CD8-positive, alpha-beta memory T cell (primary cell): ENCODE data around the gene MRC2. TPM values are rescaled to one million over a fixed set of nuclear protein-coding genes. Genes with fewer than 3 reads are reported as not detected.
"Not testable (repeated sequence)": the region's sequence is repeated elsewhere in the genome, so short reads cannot be mapped to it uniquely, and the experiment has no call there.

Source experiments
- CTCF ChIA-PET: fragments of 350-600 bp; sonication (Branson Sonifier 250); formaldehyde crosslinking; loops from one replicate; lab custom pipeline; 2021; ENCODE audit warnings: antibody characterized with exemption; lab: Charles Lee
- POLR2A ChIA-PET: fragments of 350-600 bp; sonication (Branson Sonifier 250); formaldehyde crosslinking; loops from one replicate; lab custom pipeline; 2021; ENCODE audit warnings: antibody characterized with exemption; lab: Charles Lee
- DNase-seq, 5 donors: peaks; one replicate each; pipeline versions ENCODE4 v3.0.0 to v3.0.0-alpha.2; 2020 to 2022; ENCODE audit warnings: mixed read lengths in 1 of 5
- H3K27ac ChIP-seq: one replicate; pipeline ENCODE4 v1.7.0; 2013; ENCODE audit warnings: low read depth, mild to moderate bottlenecking, low read length, moderate library complexity
- H3K27me3 ChIP-seq: 2 replicates; pipeline ENCODE4 v1.7.0; 2013; ENCODE audit warnings: low read length, mild to moderate bottlenecking; ENCODE audit not compliant: insufficient read depth, poor library complexity, severe bottlenecking
- H3K36me3 ChIP-seq: 2 replicates; pipeline ENCODE4 v1.7.0; 2013; ENCODE audit warnings: mild to moderate bottlenecking, low read length, moderate library complexity; ENCODE audit not compliant: insufficient read depth
- H3K4me1 ChIP-seq: 2 replicates; pipeline ENCODE4 v1.7.0; 2013; ENCODE audit warnings: mild to moderate bottlenecking, low read length, moderate library complexity; ENCODE audit not compliant: insufficient read depth
- H3K4me3 ChIP-seq: 2 replicates; pipeline ENCODE4 v1.7.0; 2013; ENCODE audit warnings: mild to moderate bottlenecking, low read length
- H3K9me3 ChIP-seq: 2 replicates; pipeline ENCODE4 v1.7.0; 2013; ENCODE audit warnings: mild to moderate bottlenecking, low read length
- H3K27ac Mint-ChIP-seq, 8 donors: one replicate each; pipeline ENCODE4 v1.8.0; 2020 to 2021; ENCODE audit warnings: mixed read lengths in 8 of 8, mild to moderate bottlenecking in 6 of 8, inconsistent platforms in 3 of 8, moderate library complexity in 3 of 8
- H3K27me3 Mint-ChIP-seq, 2 donors: one replicate each; pipeline ENCODE4 v1.8.0; 2020 to 2021; ENCODE audit warnings: mixed read lengths in 2 of 2, mild to moderate bottlenecking in 1 of 2, moderate library complexity in 1 of 2
- H3K36me3 Mint-ChIP-seq, 3 donors: one replicate each; pipeline ENCODE4 v1.8.0; 2020 to 2021; ENCODE audit warnings: mixed read lengths in 3 of 3, inconsistent platforms in 1 of 3, mild to moderate bottlenecking in 1 of 3
- H3K4me1 Mint-ChIP-seq, 3 donors: one replicate each; pipeline ENCODE4 v1.8.0; 2020 to 2021; ENCODE audit warnings: mixed read lengths in 3 of 3, inconsistent platforms in 1 of 3, mild to moderate bottlenecking in 1 of 3
- H3K4me3 Mint-ChIP-seq, 7 donors: one replicate each; pipeline ENCODE4 v1.8.0; 2020 to 2021; ENCODE audit warnings: mixed read lengths in 7 of 7, mild to moderate bottlenecking in 6 of 7, moderate library complexity in 4 of 7, inconsistent platforms in 2 of 7
- H3K9me3 Mint-ChIP-seq, 5 donors: one replicate each; pipeline ENCODE4 v1.8.0; 2020 to 2022; ENCODE audit warnings: mixed read lengths in 5 of 5, mild to moderate bottlenecking in 3 of 5, moderate library complexity in 2 of 5, inconsistent platforms in 1 of 5
- polyA plus RNA-seq: library from polyadenylated mRNA; unstranded; fragments of 300-500 nt; fragmentation: Illumina TruSeq; gene quantifications from one replicate; pipeline ENCODE4 v1.2.3, GENCODE V29; 2021
- total RNA-seq, 2 experiments: library from RNA; stranded (reverse); gene quantifications; one replicate each; pipeline ENCODE4 v1.2.3, GENCODE V29; 2021

Gene MRC2
- total and polyA plus RNA-seq, 3 experiments from 2014 or later, result 0.08 to 10.2 (median 10.0) TPM

GRCh38 chr17:62591822-62592221 lies 35.6 kb upstream of the MRC2 start:
- H3K4me1 Mint-ChIP-seq, H3K27ac Mint-ChIP-seq, H3K4me3 ChIP-seq, POLR2A ChIA-PET, H3K27me3 ChIP-seq, H3K9me3 ChIP-seq, DNase-seq, H3K27ac ChIP-seq, H3K4me1 ChIP-seq, H3K27me3 Mint-ChIP-seq, H3K4me3 Mint-ChIP-seq, CTCF ChIA-PET, H3K9me3 Mint-ChIP-seq: not testable (repeated sequence)
- peaks cover 17 to 71% (median 28%) of the 10 kb centered on the region in 3 donors for H3K36me3 Mint-ChIP-seq
- H3K36me3 ChIP-seq, result peaks cover 20% of the 10 kb centered on the region

GRCh38 chr17:62592341-62593099 lies 35.0 kb upstream of the MRC2 start:
- Mint-ChIP-seq H3K9me3 (no peaks in the 10 kb centered on the region), H3K36me3 (peaks cover 24 to 71% (median 33%) of the 10 kb centered on the region in 3 donors), H3K4me3 (no peak overlapping the region), H3K4me1 (peaks cover 0 to 2% (median 0%) of the 10 kb centered on the region in 3 donors), H3K27ac (no peak overlapping the region), H3K27me3 (no peaks in the 10 kb centered on the region)
- no peaks in the 10 kb centered on the region for H3K27me3 ChIP-seq
- H3K36me3 ChIP-seq, result peaks cover 21% of the 10 kb centered on the region
- no peak overlapping the region for H3K4me3 ChIP-seq
- no peaks in the 10 kb centered on the region for H3K4me1 ChIP-seq
- no peak for DNase-seq
- POLR2A ChIA-PET, result no interaction called here
- CTCF ChIA-PET, result no interaction called here
- H3K27ac ChIP-seq, result no peak overlapping the region
- H3K9me3 ChIP-seq, result no peaks in the 10 kb centered on the region

GRCh38 chr17:62595484-62595883 lies 32.0 kb upstream of the MRC2 start:
- ChIA-PET CTCF (interaction anchor here (0.6 kb wide), 1 partner anchor 46 kb away, joined by 3 read pairs; no protein-coding TSS in a partner anchor), POLR2A (no interaction called here)
- DNase-seq, result no peak
- H3K4me3 Mint-ChIP-seq, result no peak overlapping the region
- no peaks in the 10 kb centered on the region for H3K9me3 Mint-ChIP-seq
- H3K27ac Mint-ChIP-seq, result no peak overlapping the region
- Histone ChIP-seq H3K27ac (no peak overlapping the region), H3K36me3 (peaks cover 30% of the 10 kb centered on the region), H3K4me1 (no peaks in the 10 kb centered on the region), H3K4me3 (no peak overlapping the region), H3K9me3 (no peaks in the 10 kb centered on the region), H3K27me3 (no peaks in the 10 kb centered on the region)
- H3K36me3 Mint-ChIP-seq, result peaks cover 18 to 79% (median 31%) of the 10 kb centered on the region in 3 donors
- H3K27me3 Mint-ChIP-seq, result no peaks in the 10 kb centered on the region
- no peaks in the 10 kb centered on the region for H3K4me1 Mint-ChIP-seq

- peaks cover 33% of the 10 kb centered on the region for H3K36me3 ChIP-seq
- no peak overlapping the region for H3K27ac ChIP-seq
- H3K9me3 Mint-ChIP-seq, result no peaks in the 10 kb centered on the region
- no peaks in the 10 kb centered on the region for H3K4me1 Mint-ChIP-seq
- no peak overlapping the region for H3K4me3 ChIP-seq
- no peaks in the 10 kb centered on the region for H3K27me3 ChIP-seq
- ChIA-PET POLR2A (no interaction called here), CTCF (no interaction called here)
- H3K27ac Mint-ChIP-seq, result no peak overlapping the region
- H3K9me3 ChIP-seq, result no peaks in the 10 kb centered on the region
- DNase-seq, result no peak
- no peaks in the 10 kb centered on the region for H3K4me1 ChIP-seq
- peaks cover 18 to 80% (median 34%) of the 10 kb centered on the region in 3 donors for H3K36me3 Mint-ChIP-seq
- H3K4me3 Mint-ChIP-seq, result no peak overlapping the region
- no peaks in the 10 kb centered on the region for H3K27me3 Mint-ChIP-seq
Measured at GRCh38 chr17:62596662-62597061, 30.8 kb upstream of the MRC2 start.

- H3K4me3 Mint-ChIP-seq, result no peak overlapping the region
- CTCF ChIA-PET, result no interaction called here
- peaks cover 18 to 82% (median 34%) of the 10 kb centered on the region in 3 donors for H3K36me3 Mint-ChIP-seq
Measured at GRCh38 chr17:62597150-62597549, 30.3 kb upstream of the MRC2 start.

GRCh38 chr17:62597920-62598319 lies 29.6 kb upstream of the MRC2 start:
- no peaks in the 10 kb centered on the region for H3K9me3 Mint-ChIP-seq
- ChIA-PET CTCF (no interaction called here), POLR2A (no interaction called here)
- Histone ChIP-seq H3K27me3 (no peaks in the 10 kb centered on the region), H3K36me3 (peaks cover 40% of the 10 kb centered on the region), H3K9me3 (no peaks in the 10 kb centered on the region), H3K4me1 (no peaks in the 10 kb centered on the region), H3K4me3 (no peak overlapping the region), H3K27ac (no peak overlapping the region)
- no peak overlapping the region for H3K4me3 Mint-ChIP-seq
- peak overlapping the region in 1 of 8 donors; percentile 38 for H3K27ac Mint-ChIP-seq
- H3K36me3 Mint-ChIP-seq, result peaks cover 18 to 82% (median 35%) of the 10 kb centered on the region in 3 donors
- H3K27me3 Mint-ChIP-seq, result no peaks in the 10 kb centered on the region
- no peaks in the 10 kb centered on the region for H3K4me1 Mint-ChIP-seq
- DNase-seq, result no peak

More at GRCh38 chr17:62597150-62597549, 30.3 kb upstream of the MRC2 start:
- DNase-seq, result no peak
- H3K36me3 ChIP-seq, result peaks cover 34% of the 10 kb centered on the region
- no peak overlapping the region for H3K27ac ChIP-seq
- no peaks in the 10 kb centered on the region for H3K4me1 ChIP-seq
- Mint-ChIP-seq H3K9me3 (no peaks in the 10 kb centered on the region), H3K4me1 (no peaks in the 10 kb centered on the region), H3K27ac (no peak overlapping the region), H3K27me3 (no peaks in the 10 kb centered on the region)
- H3K9me3 ChIP-seq, result no peaks in the 10 kb centered on the region
- no peaks in the 10 kb centered on the region for H3K27me3 ChIP-seq
- H3K4me3 ChIP-seq, result no peak overlapping the region
- POLR2A ChIA-PET, result no interaction called here

- H3K27ac Mint-ChIP-seq, result no peak overlapping the region
- peaks cover 40% of the 10 kb centered on the region for H3K36me3 ChIP-seq
- no peaks in the 10 kb centered on the region for H3K27me3 ChIP-seq
- peaks cover 19 to 86% (median 34%) of the 10 kb centered on the region in 3 donors for H3K36me3 Mint-ChIP-seq
- no peak for DNase-seq
- H3K4me1 ChIP-seq, result no peaks in the 10 kb centered on the region
- H3K4me1 Mint-ChIP-seq, result no peaks in the 10 kb centered on the region
- no peaks in the 10 kb centered on the region for H3K9me3 Mint-ChIP-seq
- no peaks in the 10 kb centered on the region for H3K27me3 Mint-ChIP-seq
- no peaks in the 10 kb centered on the region for H3K9me3 ChIP-seq
- no peak overlapping the region for H3K4me3 Mint-ChIP-seq
- no peak overlapping the region for H3K27ac ChIP-seq
- CTCF ChIA-PET, result no interaction called here
- POLR2A ChIA-PET, result no interaction called here
- no peak overlapping the region for H3K4me3 ChIP-seq
Measured at GRCh38 chr17:62599964-62600657, 27.4 kb upstream of the MRC2 start.

- Histone ChIP-seq H3K4me1 (no peaks in the 10 kb centered on the region), H3K36me3 (peaks cover 33% of the 10 kb centered on the region), H3K27me3 (no peaks in the 10 kb centered on the region), H3K4me3 (no peak overlapping the region), H3K9me3 (no peaks in the 10 kb centered on the region), H3K27ac (no peak overlapping the region)
- Mint-ChIP-seq H3K27ac (peak overlapping the region in 1 of 8 donors; percentile 53), H3K4me3 (no peak overlapping the region), H3K36me3 (peaks cover 19 to 83% (median 34%) of the 10 kb centered on the region in 3 donors), H3K27me3 (no peaks in the 10 kb centered on the region), H3K4me1 (no peaks in the 10 kb centered on the region), H3K9me3 (no peaks in the 10 kb centered on the region)
- CTCF ChIA-PET, result no interaction called here
- POLR2A ChIA-PET, result no interaction called here
- no peak for DNase-seq
Measured at GRCh38 chr17:62600805-62601204, 26.7 kb upstream of the MRC2 start.
